ENCODE results near the gene PTPRB. TPM values are rescaled to one million over a fixed set of nuclear protein-coding genes. Genes with fewer than 3 reads are reported as not detected.

The PTPRB gene
- total RNA-seq, 4 donors from 2014 or later, result 2.0 to 15.9 (median 8.0) TPM

- TF ChIP-seq EP300 (IDR thresholded peaks at IDR 0.05) (no peak), CTCF (IDR thresholded peaks at IDR 0.05) (no peak), POLR2A (IDR thresholded peaks at IDR 0.05) (no peak)
- Histone ChIP-seq H3K4me1 (no peaks in the 10 kb centered on the region), H3K4me3 (no peak overlapping the region), H3K9me3 (no peaks in the 10 kb centered on the region), H3K27me3 (no peaks in the 10 kb centered on the region), H3K27ac (no peak overlapping the region), H3K36me3 (no peaks in the 10 kb centered on the region)
- no peak for DNase-seq (ENCODE audit: low spot score in 2 of 2)
- WGBS, result 24% methylated on average over 6 of the region's 6 CpGs
Observed at GRCh38 chr12:70543444-70543843, 93.8 kb downstream of the PTPRB start.

GRCh38 chr12:70540996-70541395, 96.2 kb downstream of the PTPRB start:
- TF ChIP-seq POLR2A (IDR thresholded peaks at IDR 0.05), result no peak
- TF ChIP-seq EP300 (IDR thresholded peaks at IDR 0.05), result no peak
- TF ChIP-seq POLR2AphosphoS5 (IDR thresholded peaks at IDR 0.05), result no peak
- TF ChIP-seq CTCF (IDR thresholded peaks at IDR 0.05), result no peak
- no peak for DNase-seq (ENCODE audit: low spot score in 2 of 2)
- no peaks in the 10 kb centered on the region for H3K36me3 ChIP-seq
- no peak overlapping the region for H3K4me3 ChIP-seq
- H3K27me3 ChIP-seq, result no peaks in the 10 kb centered on the region
- no peaks in the 10 kb centered on the region for H3K4me1 ChIP-seq
- WGBS, result 72% methylated on average over 1 of the region's 1 CpG
- H3K9me3 ChIP-seq, result no peaks in the 10 kb centered on the region
- no peak overlapping the region for H3K27ac ChIP-seq

- Histone ChIP-seq H3K4me1 (no peaks in the 10 kb centered on the region), H3K27me3 (no peaks in the 10 kb centered on the region), H3K27ac (peak overlapping the region; percentile 24), H3K9me3 (no peaks in the 10 kb centered on the region), H3K4me3 (no peak overlapping the region), H3K36me3 (peaks cover 6% of the 10 kb centered on the region)
- TF ChIP-seq CTCF (IDR thresholded peaks at IDR 0.05) (no peak), POLR2A (IDR thresholded peaks at IDR 0.05) (no peak), EP300 (IDR thresholded peaks at IDR 0.05) (no peak), POLR2AphosphoS5 (IDR thresholded peaks at IDR 0.05) (no peak)
- WGBS, result 89% methylated on average over 10 of the region's 10 CpGs
- DNase-seq (ENCODE audit: low spot score in 2 of 2), result no peak
Observed at GRCh38 chr12:70536650-70537049, 100.6 kb downstream of the PTPRB start.

- H3K27me3 ChIP-seq, result no peaks in the 10 kb centered on the region
- TF ChIP-seq POLR2AphosphoS5 (IDR thresholded peaks at IDR 0.05) (no peak), CTCF (IDR thresholded peaks at IDR 0.05) (no peak), EP300 (IDR thresholded peaks at IDR 0.05) (no peak), POLR2A (IDR thresholded peaks at IDR 0.05) (no peak)
- no peaks in the 10 kb centered on the region for H3K4me1 ChIP-seq
- 68% methylated on average over 6 of the region's 6 CpGs for whole genome bisulfite sequencing
- no peak overlapping the region for H3K4me3 ChIP-seq
- H3K9me3 ChIP-seq, result no peaks in the 10 kb centered on the region
- no peak overlapping the region for H3K27ac ChIP-seq
- no peak for DNase-seq (ENCODE audit: low spot score in 2 of 2)
- peaks cover 6% of the 10 kb centered on the region for H3K36me3 ChIP-seq
Observed at GRCh38 chr12:70535896-70536374, 101.3 kb downstream of the PTPRB start.

GRCh38 chr12:70534466-70534865, 102.8 kb downstream of the PTPRB start:
- Histone ChIP-seq H3K27ac (no peak overlapping the region), H3K9me3 (no peaks in the 10 kb centered on the region), H3K4me1 (no peaks in the 10 kb centered on the region), H3K36me3 (peaks cover 6% of the 10 kb centered on the region), H3K4me3 (no peak overlapping the region), H3K27me3 (no peaks in the 10 kb centered on the region)
- DNase-seq (ENCODE audit: low spot score in 2 of 2), result no peak
- WGBS, result 90% methylated on average over 7 of the region's 7 CpGs
- no peak for TF ChIP-seq POLR2A (IDR thresholded peaks at IDR 0.05)
- no peak for TF ChIP-seq EP300 (IDR thresholded peaks at IDR 0.05)
- TF ChIP-seq POLR2AphosphoS5 (IDR thresholded peaks at IDR 0.05), result no peak
- no peak for TF ChIP-seq CTCF (IDR thresholded peaks at IDR 0.05)

Measured in suprapubic skin (tissue), 4 donors.